GM12865 (cell line): Measurements from ENCODE around the gene CBX3.

Experiments
- DNase-seq: peaks from one replicate; pipeline ENCODE4 v3.0.0; 2010; ENCODE audit warnings: low read depth
- H3K4me3 ChIP-seq: 2 replicates; pipeline ENCODE4 v1.5.1; 2011; ENCODE audit warnings: mild to moderate bottlenecking, low read depth, low read length, control low read depth
- TF ChIP-seq, protein P1 (sequence below): IDR thresholded peaks from 2 replicates; pipeline ENCODE4 v1.5.1; 2011; ENCODE audit warnings: low read length, control low read depth, low read depth, inconsistent platforms; ENCODE audit not compliant: insufficient read depth; ENCODE audit errors: missing control alignments

CBX3 gene

DNA sequence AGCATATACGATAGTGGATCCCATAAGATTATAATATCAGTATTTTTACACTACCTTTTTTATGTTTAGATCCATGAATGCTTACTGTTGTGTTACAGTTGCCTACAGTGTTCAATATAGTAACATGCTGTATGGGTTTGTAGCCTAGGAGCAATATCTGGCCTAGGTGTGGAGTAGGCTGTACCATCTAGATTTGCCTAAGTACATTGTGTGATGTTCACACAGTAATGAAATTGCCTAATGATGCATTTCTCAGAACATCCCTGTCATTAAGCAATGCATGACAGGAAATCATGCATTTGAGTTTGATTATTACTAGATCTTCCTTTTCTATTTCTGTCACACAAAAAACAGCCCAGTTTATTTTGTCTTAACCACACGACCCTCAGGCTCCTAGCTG, 14.5 kb downstream of the CBX3 start:
- no peak for DNase-seq
- TF ChIP-seq, protein P1, sequence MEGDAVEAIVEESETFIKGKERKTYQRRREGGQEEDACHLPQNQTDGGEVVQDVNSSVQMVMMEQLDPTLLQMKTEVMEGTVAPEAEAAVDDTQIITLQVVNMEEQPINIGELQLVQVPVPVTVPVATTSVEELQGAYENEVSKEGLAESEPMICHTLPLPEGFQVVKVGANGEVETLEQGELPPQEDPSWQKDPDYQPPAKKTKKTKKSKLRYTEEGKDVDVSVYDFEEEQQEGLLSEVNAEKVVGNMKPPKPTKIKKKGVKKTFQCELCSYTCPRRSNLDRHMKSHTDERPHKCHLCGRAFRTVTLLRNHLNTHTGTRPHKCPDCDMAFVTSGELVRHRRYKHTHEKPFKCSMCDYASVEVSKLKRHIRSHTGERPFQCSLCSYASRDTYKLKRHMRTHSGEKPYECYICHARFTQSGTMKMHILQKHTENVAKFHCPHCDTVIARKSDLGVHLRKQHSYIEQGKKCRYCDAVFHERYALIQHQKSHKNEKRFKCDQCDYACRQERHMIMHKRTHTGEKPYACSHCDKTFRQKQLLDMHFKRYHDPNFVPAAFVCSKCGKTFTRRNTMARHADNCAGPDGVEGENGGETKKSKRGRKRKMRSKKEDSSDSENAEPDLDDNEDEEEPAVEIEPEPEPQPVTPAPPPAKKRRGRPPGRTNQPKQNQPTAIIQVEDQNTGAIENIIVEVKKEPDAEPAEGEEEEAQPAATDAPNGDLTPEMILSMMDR: no peak
- H3K4me3 ChIP-seq: no peak overlapping the region

DNA sequence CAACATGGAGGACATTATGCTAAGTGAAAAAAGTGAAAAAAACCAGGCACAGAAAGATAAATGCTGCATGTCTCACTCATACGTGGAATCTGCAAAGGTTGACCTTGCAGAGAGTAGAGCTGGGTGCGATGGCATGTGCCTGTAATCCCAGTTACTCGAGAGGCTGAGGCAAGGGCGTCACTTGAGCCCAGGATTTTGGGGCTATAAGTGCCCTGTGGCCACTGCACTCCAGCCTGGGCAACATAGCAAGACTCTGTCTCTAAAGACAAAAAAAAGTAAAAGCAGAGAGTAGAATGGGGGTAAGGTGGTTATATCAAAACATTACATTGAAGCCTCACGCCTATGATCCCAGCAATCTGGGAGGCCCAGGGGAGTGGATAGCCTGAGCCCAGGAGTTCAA, 22.8 kb downstream of the CBX3 start:
- no peak for DNase-seq
- TF ChIP-seq, protein P1: no peak

DNA sequence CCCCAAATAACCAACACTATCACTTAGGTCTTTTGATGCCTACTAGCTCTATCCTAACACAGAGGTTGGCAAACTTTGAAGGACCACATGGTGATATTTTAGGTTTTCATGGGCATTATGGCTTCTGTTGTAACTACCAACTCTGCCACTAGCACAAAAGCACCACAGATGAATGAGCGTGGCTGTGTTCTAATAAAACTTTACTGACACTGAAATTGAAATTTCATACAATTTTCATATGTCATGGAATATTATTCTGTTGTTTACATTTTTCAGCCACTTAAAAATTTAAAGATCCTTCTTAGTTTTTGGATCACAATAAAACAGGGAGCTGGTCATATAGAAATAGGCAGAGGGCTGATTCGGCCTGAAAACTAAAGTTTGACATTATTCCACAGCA, 26.4 kb downstream of the CBX3 start:
- DNase-seq: no peak
- TF ChIP-seq, protein P1: no peak
- no peak overlapping the region for H3K4me3 ChIP-seq

More for the DNA sequence above, 22.8 kb downstream of the CBX3 start:
- no peak overlapping the region for H3K4me3 ChIP-seq

DNA sequence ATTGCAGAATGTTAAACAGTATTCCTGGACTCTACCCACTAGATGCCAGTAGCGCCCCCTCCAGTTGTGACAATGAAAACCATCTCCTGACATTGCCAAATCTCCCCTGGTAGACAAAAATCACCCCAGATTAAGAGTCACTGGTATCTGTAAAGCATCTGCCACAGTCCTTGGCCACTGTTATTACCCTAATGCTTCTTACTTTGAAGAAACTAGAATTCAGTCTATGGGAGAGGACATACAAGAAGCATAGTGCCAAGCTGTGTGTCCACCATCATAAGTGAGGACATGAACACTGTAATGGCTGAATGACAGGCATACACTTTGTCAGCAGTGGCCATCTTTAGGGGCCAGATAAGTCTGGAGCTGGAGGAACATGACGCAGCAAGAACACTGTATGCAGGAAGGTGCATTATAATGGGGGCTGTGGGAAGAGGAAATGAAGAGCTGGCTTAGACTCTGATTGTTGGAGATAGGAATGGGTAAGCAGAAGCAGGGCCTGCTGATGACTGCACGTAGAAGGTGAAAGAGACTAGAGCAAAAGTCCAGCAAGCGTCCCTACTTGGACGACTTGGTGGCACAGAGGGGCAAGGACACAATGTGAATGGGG, 32.5 kb downstream of the CBX3 start:
- no peak overlapping the region for H3K4me3 ChIP-seq
- TF ChIP-seq, protein P1: no peak
- no peak for DNase-seq

DNA sequence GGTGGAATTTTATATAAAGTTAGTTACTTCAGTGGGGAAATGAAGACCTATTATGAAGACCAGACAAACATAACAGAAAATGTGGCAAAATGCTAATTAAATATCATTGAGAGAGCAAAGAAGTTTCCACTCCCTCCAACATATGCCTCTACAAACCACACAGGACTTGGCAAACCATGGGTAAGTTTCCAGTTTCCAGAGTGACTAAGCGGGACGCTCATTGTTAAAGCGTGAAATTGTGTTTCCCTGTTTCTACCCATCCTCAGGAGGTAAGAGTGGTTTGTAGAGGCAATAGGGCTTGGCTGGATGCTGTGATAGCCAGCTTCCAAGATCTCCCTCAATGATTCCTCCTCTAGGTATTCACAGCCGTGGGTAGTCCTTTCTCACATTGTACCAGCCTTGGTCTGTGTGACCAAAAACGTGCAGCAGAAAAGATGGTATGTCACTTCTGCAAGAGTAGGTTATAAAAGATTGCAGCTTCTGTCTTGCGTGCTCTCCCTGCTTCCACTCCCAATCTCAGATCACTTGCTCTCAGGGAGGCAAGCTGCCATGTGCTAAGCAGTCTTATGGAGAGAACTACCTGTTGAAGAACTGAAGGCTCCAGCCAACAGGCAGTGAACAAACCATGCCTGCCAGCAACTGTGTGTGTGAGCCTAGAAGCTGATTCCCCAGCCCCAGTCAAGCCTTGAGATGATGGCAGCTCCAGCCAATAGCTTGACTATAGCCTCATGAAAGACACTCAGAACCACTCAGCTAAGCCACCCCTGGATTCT, 35.7 kb downstream of the CBX3 start:
- TF ChIP-seq, protein P1: no peak
- no peak overlapping the region for H3K4me3 ChIP-seq
- DNase-seq: no peak

DNA sequence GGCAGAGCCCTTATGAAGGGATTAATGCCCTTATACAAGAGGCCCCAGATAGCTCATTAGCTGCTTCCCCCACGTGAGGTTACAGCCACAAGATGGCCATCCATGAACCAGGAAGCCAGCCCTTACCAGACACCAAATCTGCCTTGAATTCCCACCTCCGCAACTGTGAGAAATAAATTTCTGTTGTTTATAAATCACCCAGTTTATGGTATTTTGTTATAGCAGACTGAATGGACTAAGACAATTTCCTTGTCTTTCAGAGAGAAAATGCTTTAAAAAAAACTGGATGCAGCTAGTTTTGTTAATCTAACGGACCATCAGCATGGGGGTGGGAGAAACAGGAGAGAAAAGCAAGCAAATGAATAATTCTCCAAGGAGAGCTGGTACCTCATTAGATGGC, 36.5 kb downstream of the CBX3 start:
- H3K4me3 ChIP-seq: no peak overlapping the region
- DNase-seq: no peak
- TF ChIP-seq, protein P1: no peak
